ENCODE measurements around the gene SLC66A3. TPM values are rescaled to one million over a fixed set of nuclear protein-coding genes. Genes with fewer than 3 reads are reported as not detected.

SLC66A3 gene
- 100 to 1,000 TPM in 2 of 4 donors, 10 to 100 TPM in 2; 55.2 to 114 (median 90.2) TPM for total RNA-seq

DNA sequence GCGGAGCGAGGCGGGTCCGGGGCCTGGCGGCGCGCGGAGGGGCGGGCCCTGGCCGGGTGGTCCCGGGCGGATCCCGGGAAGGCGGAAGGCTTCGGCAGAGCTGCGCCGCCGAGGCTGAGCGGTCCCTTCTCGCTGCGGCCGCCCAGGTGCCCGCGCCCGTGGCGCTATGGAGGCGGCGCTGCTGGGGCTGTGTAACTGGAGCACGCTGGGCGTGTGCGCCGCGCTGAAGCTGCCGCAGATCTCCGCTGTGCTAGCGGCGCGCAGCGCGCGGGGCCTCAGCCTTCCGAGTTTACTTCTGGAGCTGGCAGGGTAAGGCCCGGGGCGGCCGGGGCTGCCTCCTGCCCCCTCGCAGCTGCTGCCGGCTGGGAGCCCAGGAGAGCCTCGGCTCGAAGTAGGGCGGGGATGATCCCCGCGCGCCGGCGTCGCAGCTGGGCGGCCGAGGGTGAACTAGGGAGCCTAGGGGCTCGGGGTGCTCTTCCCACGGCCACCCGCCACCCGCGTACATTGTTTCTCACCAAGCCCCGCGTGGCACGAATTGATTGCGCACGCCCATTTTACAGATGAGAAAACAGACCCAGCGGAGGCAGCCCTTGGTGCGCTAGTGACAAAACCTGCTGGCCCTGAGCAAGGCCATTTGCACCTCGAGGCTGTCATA, at the start of gene SLC66A3:
Gene SLC66A3, plus strand, starts transcription at position 87 of the 655 bp plus-strand sequence. Its CDS starts 80 bp downstream, at position 167.
- TF ChIP-seq, protein P1, sequence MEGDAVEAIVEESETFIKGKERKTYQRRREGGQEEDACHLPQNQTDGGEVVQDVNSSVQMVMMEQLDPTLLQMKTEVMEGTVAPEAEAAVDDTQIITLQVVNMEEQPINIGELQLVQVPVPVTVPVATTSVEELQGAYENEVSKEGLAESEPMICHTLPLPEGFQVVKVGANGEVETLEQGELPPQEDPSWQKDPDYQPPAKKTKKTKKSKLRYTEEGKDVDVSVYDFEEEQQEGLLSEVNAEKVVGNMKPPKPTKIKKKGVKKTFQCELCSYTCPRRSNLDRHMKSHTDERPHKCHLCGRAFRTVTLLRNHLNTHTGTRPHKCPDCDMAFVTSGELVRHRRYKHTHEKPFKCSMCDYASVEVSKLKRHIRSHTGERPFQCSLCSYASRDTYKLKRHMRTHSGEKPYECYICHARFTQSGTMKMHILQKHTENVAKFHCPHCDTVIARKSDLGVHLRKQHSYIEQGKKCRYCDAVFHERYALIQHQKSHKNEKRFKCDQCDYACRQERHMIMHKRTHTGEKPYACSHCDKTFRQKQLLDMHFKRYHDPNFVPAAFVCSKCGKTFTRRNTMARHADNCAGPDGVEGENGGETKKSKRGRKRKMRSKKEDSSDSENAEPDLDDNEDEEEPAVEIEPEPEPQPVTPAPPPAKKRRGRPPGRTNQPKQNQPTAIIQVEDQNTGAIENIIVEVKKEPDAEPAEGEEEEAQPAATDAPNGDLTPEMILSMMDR (IDR thresholded peaks at IDR 0.05; ENCODE audit: low read depth) = no peak

DNA sequence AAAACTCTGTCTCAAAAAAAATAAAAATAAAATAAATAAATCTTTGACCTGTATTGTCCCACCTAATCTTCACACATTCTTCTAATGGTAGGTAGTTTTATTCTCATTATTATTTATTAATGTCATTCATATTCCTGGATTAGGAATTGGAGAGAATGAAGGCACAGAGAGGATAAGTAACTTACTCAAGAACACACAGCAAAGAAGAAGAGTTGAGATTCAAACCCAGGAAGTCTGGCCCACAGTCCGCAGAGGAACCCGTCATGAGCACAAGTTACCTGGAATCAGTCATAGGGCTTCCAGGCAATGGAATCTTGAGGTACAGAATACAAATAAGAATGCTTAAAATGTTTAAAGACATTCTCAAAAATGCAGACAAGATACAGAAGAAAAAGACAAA, 46.3 kb upstream of the SLC66A3 start:
- TF ChIP-seq, protein P1 (IDR thresholded peaks at IDR 0.05; ENCODE audit: low read depth) = no peak

DNA sequence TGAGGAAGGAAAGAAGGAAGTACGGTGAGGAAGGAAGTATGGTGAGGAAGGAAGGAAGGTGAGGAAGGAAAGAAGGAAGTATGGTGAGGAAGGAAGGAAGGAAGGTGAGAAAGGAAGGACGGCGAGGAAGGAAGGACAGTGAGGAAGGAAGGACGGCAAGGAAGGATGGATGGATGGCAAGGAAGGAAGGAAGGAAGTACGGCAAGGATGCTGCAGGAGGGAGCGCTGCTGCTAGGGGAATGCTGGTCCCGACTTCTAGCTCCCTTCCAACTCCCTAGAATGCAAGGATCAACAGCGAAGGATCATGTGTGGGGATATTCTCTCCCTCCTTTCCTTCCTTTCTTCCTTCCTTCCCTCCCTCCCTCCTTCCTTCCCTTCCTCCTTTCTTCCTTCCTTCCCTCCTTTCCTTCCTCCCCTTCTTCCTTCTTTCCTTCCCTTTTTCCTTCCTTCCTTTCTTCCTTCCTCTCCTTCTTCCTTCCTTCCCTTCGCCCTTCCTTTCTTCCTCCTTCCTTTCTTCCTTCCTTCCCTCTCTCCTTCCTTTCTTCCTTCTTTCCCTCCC, 42.3 kb upstream of the SLC66A3 start:
- TF ChIP-seq, protein P1 (IDR thresholded peaks at IDR 0.05; ENCODE audit: low read depth) = no peak

DNA sequence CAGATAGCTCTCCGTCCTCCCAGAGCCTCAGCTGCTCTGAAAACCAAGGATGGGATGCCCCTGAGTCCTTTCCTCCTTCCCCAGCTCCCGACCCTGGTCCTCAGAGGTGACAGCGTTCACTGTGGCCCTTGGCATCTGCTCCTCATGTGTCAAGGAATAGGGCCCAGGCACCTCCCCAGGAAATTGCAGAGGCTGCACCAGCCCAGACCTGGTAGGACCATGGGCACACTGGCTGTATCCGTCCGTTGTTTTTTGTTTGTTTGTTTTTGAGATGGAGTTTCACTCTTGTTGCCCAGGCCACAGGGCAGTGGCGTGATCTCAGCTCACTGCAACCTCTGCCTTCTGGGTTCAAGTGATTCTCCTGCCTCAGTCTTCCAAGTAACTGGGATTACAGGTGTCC, 37.5 kb upstream of the SLC66A3 start:
- TF ChIP-seq, protein P1 (IDR thresholded peaks at IDR 0.05; ENCODE audit: low read depth) = no peak

DNA sequence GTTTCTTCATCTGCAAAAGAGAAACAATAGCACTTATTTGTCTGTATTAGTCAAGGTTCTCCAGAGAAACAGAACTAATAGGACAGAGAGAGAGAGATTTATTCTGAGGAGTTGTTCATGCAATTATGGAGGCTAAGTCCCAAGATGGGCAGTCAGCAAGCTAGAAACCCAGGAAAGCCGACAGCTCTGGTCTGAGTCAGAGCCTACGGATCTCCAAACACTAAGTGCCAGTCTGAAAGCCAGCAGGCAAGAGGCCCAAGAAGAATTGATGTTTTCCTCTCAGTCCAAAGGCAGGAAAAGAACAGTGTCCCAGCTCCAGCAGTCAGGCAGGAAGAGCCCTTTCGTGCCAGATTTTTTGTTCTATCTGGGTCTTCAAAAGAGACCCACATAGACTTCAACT, 36.5 kb upstream of the SLC66A3 start:
- TF ChIP-seq, protein P1 (IDR thresholded peaks at IDR 0.05; ENCODE audit: low read depth) = no peak

DNA sequence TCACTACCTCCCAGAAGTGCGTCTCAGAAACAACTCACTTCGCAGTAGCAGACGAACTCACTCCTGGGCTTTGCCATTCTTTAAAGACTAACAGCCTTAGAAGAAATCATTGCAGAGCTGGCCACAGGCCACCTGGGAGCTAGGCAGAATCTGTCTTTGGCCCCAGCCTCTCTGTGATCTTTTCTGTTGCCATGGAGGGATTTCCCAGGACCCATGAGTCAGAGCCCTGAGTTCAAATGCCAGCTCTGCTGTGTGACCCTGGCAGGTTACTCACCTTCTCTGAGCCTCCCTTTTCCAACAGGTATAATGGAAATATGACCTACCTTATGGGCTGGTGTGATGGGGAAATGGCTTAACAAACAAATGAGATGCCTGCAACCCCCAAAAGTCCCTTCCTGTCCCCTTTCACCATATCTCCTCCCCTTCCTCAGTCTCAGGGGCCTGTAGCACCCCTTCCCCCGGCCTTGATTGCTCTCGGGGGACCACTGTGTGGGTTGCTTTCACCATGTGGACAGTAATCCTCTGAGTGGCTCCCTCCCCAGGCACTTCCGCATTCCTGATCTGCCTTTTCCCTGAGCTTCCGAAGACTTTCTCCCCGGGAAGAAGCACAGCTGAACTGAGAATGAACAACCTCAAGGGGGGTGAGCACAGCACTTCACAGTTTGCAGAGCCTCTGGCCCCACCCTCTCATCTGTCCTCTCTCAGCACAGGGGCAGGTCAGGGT, 34.0 kb upstream of the SLC66A3 start:
- TF ChIP-seq, protein P1 (IDR thresholded peaks at IDR 0.05; ENCODE audit: low read depth) = no peak

DNA sequence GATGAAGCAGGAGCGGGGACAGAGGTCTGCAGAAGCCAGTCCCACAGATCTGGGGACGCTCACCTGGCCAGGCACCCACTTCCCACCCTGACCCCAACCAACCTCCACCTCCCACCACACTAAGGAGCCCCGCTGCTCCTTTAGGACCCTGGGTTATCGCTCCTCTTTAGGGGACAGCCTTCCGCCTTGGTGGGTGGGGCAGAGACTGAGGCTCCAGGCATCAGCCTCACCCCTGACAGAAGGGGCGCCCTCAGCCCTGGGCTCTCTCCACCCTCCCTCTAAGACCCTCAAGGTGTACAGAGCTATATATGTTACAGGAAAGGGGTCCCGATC, 33.5 kb upstream of the SLC66A3 start:
- TF ChIP-seq, protein P1 (IDR thresholded peaks at IDR 0.05; ENCODE audit: low read depth) = no peak
